ENCODE measurements around the gene KDM2A.

- no peak for TF ChIP-seq CTCF (conservative IDR thresholded peaks at IDR 0.05; ENCODE audit: low read depth in 2 of 2)
- TF ChIP-seq EZH2 (IDR thresholded peaks at IDR 0.05; ENCODE audit: low read depth, unreplicated experiment): no peak
- no peak for TF ChIP-seq REST (IDR thresholded peaks at IDR 0.05; ENCODE audit: unreplicated experiment)
- no peak for TF ChIP-seq CREB1 (CRISPR knock-in tag; IDR thresholded peaks at IDR 0.05; ENCODE audit: low read depth)
- TF ChIP-seq POLR2AphosphoS5 (IDR thresholded peaks at IDR 0.05; ENCODE audit: low read depth): no peak
- no peak for TF ChIP-seq ZNF462 (CRISPR knock-in tag; IDR thresholded peaks at IDR 0.05)
- TF ChIP-seq EZH2phosphoT487 (IDR thresholded peaks at IDR 0.05; ENCODE audit: unreplicated experiment): no peak
These were observed 75.0 kb downstream of the KDM2A start for GRCh38 chr11:67194096-67194495.

Measured in GM23338 (cell line).